SK-N-SH treated with all-trans-retinoic acid at 6 μM for 48 hours (cell line): ENCODE results near the gene SAE1.

Source experiments
- ATAC-seq: fragments of 200-7000 bp; cut with Tn5 transposase; 3 replicates; pipeline ENCODE4 v1.9.1; 2020; ENCODE audit warnings: mild to moderate bottlenecking, moderate library complexity
- ARNTL ChIP-seq: fragments of 450-650 bp; formaldehyde crosslinking; IDR thresholded peaks from 2 replicates; pipeline ENCODE4 v1.5.0; 2020; ENCODE audit warnings: low read depth, mild to moderate bottlenecking, moderate library complexity, borderline replicate concordance
- BACH2 ChIP-seq: fragments of 250-450 bp; sonication (Bioruptor Pico); IDR thresholded peaks from 2 replicates; pipeline ENCODE4 v1.9.0; 2021; ENCODE audit warnings: mild to moderate bottlenecking, borderline replicate concordance
- CSDC2 ChIP-seq: fragments of 250-450 bp; sonication (Bioruptor Pico); IDR thresholded peaks from 2 replicates; pipeline ENCODE4 v1.5.0; 2020; ENCODE audit warnings: mild to moderate bottlenecking, moderate library complexity
- CSRNP3 ChIP-seq: fragments of 250-450 bp; sonication (Bioruptor Pico); IDR thresholded peaks from 2 replicates; pipeline ENCODE4 v1.5.1; 2021; ENCODE audit warnings: mild to moderate bottlenecking, moderate library complexity
- GLIS3 ChIP-seq: fragments of 250-450 bp; sonication (Bioruptor Pico); IDR thresholded peaks from 2 replicates; pipeline ENCODE4 v1.5.0; 2020; ENCODE audit warnings: mild to moderate bottlenecking, moderate library complexity
- ISL1 ChIP-seq: fragments of 250-450 bp; sonication (Bioruptor Pico); IDR thresholded peaks from 2 replicates; pipeline ENCODE4 v2.1.2; 2022; ENCODE audit warnings: mild to moderate bottlenecking, moderate library complexity
- OSR1 ChIP-seq: fragments of 250-450 bp; sonication (Bioruptor Pico); IDR thresholded peaks from 2 replicates; pipeline ENCODE4 v1.8.0; 2022; ENCODE audit warnings: moderate library complexity, mild to moderate bottlenecking, inconsistent platforms
- POU6F1 ChIP-seq: fragments of 250-450 bp; sonication (Bioruptor Pico); IDR thresholded peaks from 2 replicates; pipeline ENCODE4 v1.8.0; 2021; ENCODE audit warnings: low read depth, mild to moderate bottlenecking, moderate library complexity, borderline replicate concordance
- PPARA ChIP-seq: fragments of 250-450 bp; sonication (Bioruptor Pico); IDR thresholded peaks from 2 replicates; pipeline ENCODE4 v1.5.0; 2020; ENCODE audit warnings: mild to moderate bottlenecking, borderline replicate concordance
- RARB ChIP-seq: fragments of 250-450 bp; sonication (Bioruptor Pico); IDR thresholded peaks from 2 replicates; pipeline ENCODE4 v1.8.0; 2021; ENCODE audit warnings: mild to moderate bottlenecking, moderate library complexity
- SNAI2 ChIP-seq: fragments of 250-450 bp; sonication (Bioruptor Pico); IDR thresholded peaks from 2 replicates; pipeline ENCODE4 v1.5.0; 2020; ENCODE audit warnings: mild to moderate bottlenecking, moderate library complexity
- TCF4 ChIP-seq: fragments of 250-450 bp; sonication (Bioruptor Pico); IDR thresholded peaks from 2 replicates; pipeline ENCODE4 v1.8.0; 2021; ENCODE audit warnings: mild to moderate bottlenecking, moderate library complexity, borderline replicate concordance
- TOX ChIP-seq: fragments of 250-450 bp; sonication (Bioruptor Pico); IDR thresholded peaks from 2 replicates; pipeline ENCODE4 v1.8.0; 2021; ENCODE audit warnings: mild to moderate bottlenecking, moderate library complexity, borderline replicate concordance
- ZC3H10 ChIP-seq: fragments of 250-450 bp; sonication (Bioruptor Pico); IDR thresholded peaks from 2 replicates; pipeline ENCODE4 v1.5.1; 2021; ENCODE audit warnings: mild to moderate bottlenecking, moderate library complexity
- ZFP3 ChIP-seq: fragments of 250-450 bp; sonication (Bioruptor Pico); IDR thresholded peaks from 2 replicates; pipeline ENCODE4 v1.5.0; 2020; ENCODE audit warnings: mild to moderate bottlenecking, moderate library complexity
- ZFP30 ChIP-seq: fragments of 450-650 bp; formaldehyde crosslinking; IDR thresholded peaks from 2 replicates; pipeline ENCODE4 v1.5.0; 2022; ENCODE audit warnings: mild to moderate bottlenecking, moderate library complexity
- ZNF565 ChIP-seq: fragments of 450-650 bp; formaldehyde crosslinking; conservative IDR thresholded peaks from 2 replicates; pipeline ENCODE4 v1.5.0; 2020; ENCODE audit warnings: low read depth, mild to moderate bottlenecking, moderate library complexity
- ZNF70 ChIP-seq: fragments of 450-650 bp; formaldehyde crosslinking; IDR thresholded peaks from 2 replicates; pipeline ENCODE4 v1.5.0; 2020; ENCODE audit warnings: mild to moderate bottlenecking, moderate library complexity
- ZNF8 ChIP-seq: fragments of 450-650 bp; formaldehyde crosslinking; IDR thresholded peaks from 2 replicates; pipeline ENCODE4 v1.5.0; 2020; ENCODE audit warnings: mild to moderate bottlenecking, moderate library complexity
- TF ChIP-seq, protein P1 (sequence below): fragments of 250-450 bp; sonication (Bioruptor Pico); IDR thresholded peaks from 2 replicates; pipeline ENCODE4 v1.5.0; 2020; ENCODE audit warnings: mild to moderate bottlenecking, moderate library complexity

The SAE1 gene

DNA sequence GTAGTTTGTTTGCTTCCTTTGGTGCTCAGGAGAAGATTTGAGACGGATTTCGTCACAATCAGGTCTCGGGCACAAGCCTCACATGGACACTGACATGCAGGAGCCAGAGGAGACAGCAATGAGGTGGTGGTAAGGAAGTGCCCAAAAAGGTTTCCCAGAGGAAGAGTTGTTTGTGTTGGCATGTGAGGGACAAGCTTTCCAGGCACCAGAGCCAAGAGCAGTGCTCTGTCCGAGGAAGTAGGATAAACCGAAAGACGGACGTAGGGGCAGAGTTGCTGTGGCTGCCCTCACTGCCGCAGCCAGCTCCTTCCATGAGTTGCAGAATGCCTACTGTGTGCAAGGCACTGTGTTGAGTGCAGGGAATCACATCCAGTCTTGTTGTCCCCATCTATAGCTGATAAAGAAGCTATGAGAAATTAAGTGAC, 27.7 kb downstream of the SAE1 start:
- no peak for TF ChIP-seq TCF4 (CRISPR knock-in tag)
- no peak for TF ChIP-seq ZNF8
- no peak for TF ChIP-seq ARNTL (CRISPR knock-in tag)
- TF ChIP-seq, protein P1, sequence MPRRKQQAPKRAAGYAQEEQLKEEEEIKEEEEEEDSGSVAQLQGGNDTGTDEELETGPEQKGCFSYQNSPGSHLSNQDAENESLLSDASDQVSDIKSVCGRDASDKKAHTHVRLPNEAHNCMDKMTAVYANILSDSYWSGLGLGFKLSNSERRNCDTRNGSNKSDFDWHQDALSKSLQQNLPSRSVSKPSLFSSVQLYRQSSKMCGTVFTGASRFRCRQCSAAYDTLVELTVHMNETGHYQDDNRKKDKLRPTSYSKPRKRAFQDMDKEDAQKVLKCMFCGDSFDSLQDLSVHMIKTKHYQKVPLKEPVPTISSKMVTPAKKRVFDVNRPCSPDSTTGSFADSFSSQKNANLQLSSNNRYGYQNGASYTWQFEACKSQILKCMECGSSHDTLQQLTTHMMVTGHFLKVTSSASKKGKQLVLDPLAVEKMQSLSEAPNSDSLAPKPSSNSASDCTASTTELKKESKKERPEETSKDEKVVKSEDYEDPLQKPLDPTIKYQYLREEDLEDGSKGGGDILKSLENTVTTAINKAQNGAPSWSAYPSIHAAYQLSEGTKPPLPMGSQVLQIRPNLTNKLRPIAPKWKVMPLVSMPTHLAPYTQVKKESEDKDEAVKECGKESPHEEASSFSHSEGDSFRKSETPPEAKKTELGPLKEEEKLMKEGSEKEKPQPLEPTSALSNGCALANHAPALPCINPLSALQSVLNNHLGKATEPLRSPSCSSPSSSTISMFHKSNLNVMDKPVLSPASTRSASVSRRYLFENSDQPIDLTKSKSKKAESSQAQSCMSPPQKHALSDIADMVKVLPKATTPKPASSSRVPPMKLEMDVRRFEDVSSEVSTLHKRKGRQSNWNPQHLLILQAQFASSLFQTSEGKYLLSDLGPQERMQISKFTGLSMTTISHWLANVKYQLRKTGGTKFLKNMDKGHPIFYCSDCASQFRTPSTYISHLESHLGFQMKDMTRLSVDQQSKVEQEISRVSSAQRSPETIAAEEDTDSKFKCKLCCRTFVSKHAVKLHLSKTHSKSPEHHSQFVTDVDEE (CRISPR knock-in tag) = no peak
- no peak for TF ChIP-seq POU6F1 (CRISPR knock-in tag)
- no peak for TF ChIP-seq ZFP30 (CRISPR knock-in tag)
- no peak for TF ChIP-seq BACH2
- no peak for TF ChIP-seq CSRNP3 (CRISPR knock-in tag)
- no peak for TF ChIP-seq ZC3H10 (CRISPR knock-in tag)
- no peak for TF ChIP-seq TOX
- no peak for TF ChIP-seq PPARA
- no peak for TF ChIP-seq ISL1 (CRISPR knock-in tag)
- TF ChIP-seq OSR1 = no peak
- TF ChIP-seq ZFP3 = no peak
- TF ChIP-seq RARB (CRISPR knock-in tag) = no peak
- TF ChIP-seq ZNF565 = no peak
- TF ChIP-seq CSDC2 (CRISPR knock-in tag) = no peak
- TF ChIP-seq GLIS3 = no peak
- TF ChIP-seq, all 23 proteins: peak for 0
- ATAC-seq = no peak

DNA sequence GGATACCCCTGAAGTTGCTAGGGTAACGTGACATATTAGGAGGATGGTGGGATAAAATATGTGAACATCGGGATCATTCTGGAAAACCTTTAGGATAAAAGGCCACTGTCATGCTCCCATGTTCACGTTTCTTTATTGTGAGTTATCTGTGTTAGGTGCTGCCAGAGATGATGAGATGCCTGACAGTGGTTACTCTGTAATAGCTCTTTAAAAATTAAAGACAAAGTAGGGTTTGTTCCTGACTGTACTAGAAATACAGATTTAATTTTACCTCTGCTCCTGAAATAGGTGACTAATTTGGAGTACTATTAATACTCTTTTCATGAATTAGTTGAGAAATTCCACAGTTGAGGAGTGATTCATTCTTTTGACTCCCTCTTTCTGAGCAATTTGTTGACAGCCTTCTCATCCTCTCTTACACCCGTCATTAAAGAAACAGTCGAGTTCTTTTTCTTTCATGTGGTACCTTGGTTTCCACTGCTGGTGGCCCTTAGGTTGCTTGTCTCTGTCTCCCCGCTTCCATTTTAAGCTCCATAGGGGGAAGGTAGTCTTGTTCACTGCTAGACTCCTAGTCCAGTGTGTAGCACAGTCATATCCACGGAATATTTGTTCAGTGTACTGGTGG, 28.4 kb downstream of the SAE1 start:
- ATAC-seq = no peak; the same call in 2 of the 3 replicates
- TF ChIP-seq BACH2 (no peak), ZC3H10 (CRISPR knock-in tag) (no peak), CSDC2 (CRISPR knock-in tag) (no peak), TCF4 (CRISPR knock-in tag) (no peak), ZNF70 (CRISPR knock-in tag) (no peak), ISL1 (CRISPR knock-in tag) (no peak), GLIS3 (no peak), ZNF565 (no peak)

- TF ChIP-seq POU6F1 (CRISPR knock-in tag) (no peak), ZC3H10 (CRISPR knock-in tag) (no peak)
- ATAC-seq = peak; percentile 20; the same call in 1 of the 3 replicates
Measured at GRCh38 chr19:47161876-47162489, 31.3 kb downstream of the SAE1 start.

DNA sequence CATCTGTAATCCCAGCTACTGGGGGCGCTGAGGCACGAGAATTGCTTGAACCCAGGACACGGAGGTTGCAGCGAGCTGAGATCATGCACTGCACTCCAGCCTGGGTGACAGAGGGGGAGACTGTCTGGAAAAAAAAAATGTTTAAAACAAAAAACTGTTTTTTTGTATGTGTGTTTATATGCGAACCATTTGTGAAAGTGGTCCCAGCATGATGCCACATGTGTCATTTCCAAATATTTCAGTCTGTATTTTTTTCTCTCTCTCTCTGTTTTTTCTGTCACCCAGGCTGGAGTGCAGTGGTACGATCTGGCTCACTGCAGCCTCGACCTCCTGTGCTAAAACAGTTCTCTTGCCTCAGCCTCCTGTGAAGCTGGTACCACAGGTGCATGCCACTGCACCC, 37.4 kb downstream of the SAE1 start:
- no peak for ATAC-seq
- TF ChIP-seq, protein P1 (CRISPR knock-in tag) = no peak
- no peak for TF ChIP-seq ZNF70 (CRISPR knock-in tag)
- TF ChIP-seq CSRNP3 (CRISPR knock-in tag) = no peak
- no peak for TF ChIP-seq POU6F1 (CRISPR knock-in tag)
- TF ChIP-seq SNAI2 = no peak
- no peak for TF ChIP-seq OSR1
- no peak for TF ChIP-seq CSDC2 (CRISPR knock-in tag)
- no peak for TF ChIP-seq TOX
- no peak for TF ChIP-seq ZC3H10 (CRISPR knock-in tag)
- no peak for TF ChIP-seq RARB (CRISPR knock-in tag)
- no peak for TF ChIP-seq TCF4 (CRISPR knock-in tag)
